K562 (cell line): ENCODE data around the gene ITSN1.

Source experiments
- FOXP1 ChIP-seq: sonication (generic); formaldehyde crosslinking; IDR thresholded peaks from 2 replicates; pipeline ENCODE4 v1.8.0; 2022; ENCODE audit warnings: mild to moderate bottlenecking, missing genetic modification reagents
- LARP7 ChIP-seq: fragments of 450-650 bp; IDR thresholded peaks from 2 replicates; pipeline ENCODE4 v1.6.1; 2016
- NCOA1 ChIP-seq: fragments of 450-650 bp; IDR thresholded peaks from 2 replicates; pipeline ENCODE4 v1.6.1; 2016; ENCODE audit warnings: low read depth

GRCh38 chr21:33752260-33752659, 110.0 kb downstream of the ITSN1 start:
- no peak for TF ChIP-seq NCOA1
- TF ChIP-seq FOXP1 (CRISPR knock-in tag) = no peak
- no peak for TF ChIP-seq LARP7
